K562 (cell line): ENCODE data around the gene TOX2. TPM values are rescaled to one million over a fixed set of nuclear protein-coding genes. Genes with fewer than 3 reads are reported as not detected.

Experiments used
- ATAC-seq: fragments of 200-7000 bp; cut with Tn5 transposase; 3 replicates; pipeline ENCODE4 v1.9.1; 2020; ENCODE audit warnings: moderate library complexity
- BruUV-seq: library from RNA; stranded (reverse); fragments of 400-500 nt; replicated peaks from 2 replicates; lab custom pipeline; 2021; lab: Mats Ljungman, UMichigan
- CTCF ChIA-PET: fragments of 300-600 bp; formaldehyde crosslinking; extraction: SDS; loops from one replicate; lab custom pipeline; 2021; ENCODE audit warnings: low intra/inter-chr PET ratio; lab: Yijun Ruan, JAX
- POLR2A ChIA-PET: fragments of 300-600, 350-650 bp; sonication (Branson Sonifier 250); formaldehyde crosslinking; extraction: SDS; loops from one replicate; lab custom pipeline; 2021; ENCODE audit warnings: antibody characterized with exemption, inconsistent platforms; lab: Yijun Ruan, JAX
- DNase-seq, 4 experiments: peaks; one replicate each; pipeline versions ENCODE4 v3.0.0 to v3.0.0-alpha.2; 2011 to 2018; ENCODE audit warnings: low spot score in 3 of 4, mixed read lengths in 3 of 4; ENCODE audit errors: extremely low read depth in 1 of 4
- FAIRE-seq: peaks from 2 replicates; lab custom pipeline; 2011; peaks lifted over from hg19 to GRCh38; lab: Jason Lieb, UNC
- H2AFZ ChIP-seq: 2 replicates; pipeline ENCODE4 v1.6.0; 2011; ENCODE audit warnings: low read depth, low read length, control low read depth, inconsistent platforms
- H3K27ac ChIP-seq: fragments of 200-600 bp; 3 replicates; pipeline ENCODE4 v1.8.0; 2011; ENCODE audit warnings: low read depth, mild to moderate bottlenecking, control low read depth, inconsistent platforms, low read length, moderate library complexity, mixed read lengths; ENCODE audit errors: extremely low read depth
- H3K27me3 ChIP-seq, 2 experiments: fragments of 300-600 bp in 1 of 2; 2 replicates in 1 of 2; 3 replicates in 1 of 2; pipeline versions ENCODE4 v1.6.0 to v1.8.0; 2011; ENCODE audit warnings: inconsistent platforms in 2 of 2, low read length in 2 of 2, mild to moderate bottlenecking in 1 of 2, mixed read lengths in 1 of 2, moderate library complexity in 1 of 2; ENCODE audit not compliant: control insufficient read depth in 2 of 2, insufficient read depth in 2 of 2
- H3K36me3 ChIP-seq: fragments of 300-600 bp; 3 replicates; pipeline ENCODE4 v1.8.0; 2011; ENCODE audit warnings: mild to moderate bottlenecking, low read length, inconsistent platforms; ENCODE audit not compliant: control insufficient read depth, insufficient read depth
- H3K4me1 ChIP-seq, 2 experiments: fragments of 200-600 bp in 1 of 2; replicated peaks in 1 of 2; 2 replicates in 1 of 2; 3 replicates in 1 of 2; pipeline versions ENCODE4 v1.5.1 to v1.8.0; 2011; ENCODE audit warnings: inconsistent platforms in 2 of 2, low read length in 2 of 2, mild to moderate bottlenecking in 1 of 2, mixed read lengths in 1 of 2, moderate library complexity in 1 of 2; ENCODE audit not compliant: control insufficient read depth in 2 of 2, insufficient read depth in 2 of 2
- H3K4me2 ChIP-seq: 2 replicates; pipeline ENCODE4 v1.6.1; 2011; ENCODE audit warnings: low read length, control low read depth, inconsistent platforms, mixed read lengths; ENCODE audit not compliant: insufficient read depth
- H3K4me3 ChIP-seq: fragments of 200-600 bp; sonication (generic), shearing (Covaris generic); 2 replicates; pipeline ENCODE4 v1.5.1; 2016; ENCODE audit warnings: control low read depth, inconsistent platforms
- H3K79me2 ChIP-seq: fragments of 200-600 bp; 3 replicates; pipeline ENCODE4 v1.8.0; 2011; ENCODE audit warnings: low read length, inconsistent platforms; ENCODE audit not compliant: control insufficient read depth, insufficient read depth
- H3K9ac ChIP-seq, 2 experiments: 2 replicates each; pipeline versions ENCODE4 v1.6.0 to v1.6.1; 2011; ENCODE audit warnings: low read depth in 2 of 2, low read length in 2 of 2, control low read depth in 1 of 2, inconsistent platforms in 1 of 2, mild to moderate bottlenecking in 1 of 2, mixed read lengths in 1 of 2; ENCODE audit not compliant: insufficient read depth in 1 of 2
- H3K9me1 ChIP-seq: one replicate; pipeline ENCODE4 v1.6.0; 2011; ENCODE audit warnings: inconsistent platforms, mild to moderate bottlenecking, low read length, moderate library complexity; ENCODE audit not compliant: control insufficient read depth, insufficient read depth
- H3K9me3 ChIP-seq: replicated peaks from 2 replicates; pipeline ENCODE4 v1.5.1; 2011; ENCODE audit warnings: low read depth, low read length, inconsistent platforms; ENCODE audit not compliant: control insufficient read depth, insufficient read depth
- H4K20me1 ChIP-seq: replicated peaks from 2 replicates; pipeline ENCODE4 v1.6.1; 2011; ENCODE audit warnings: low read length, inconsistent platforms, mixed read lengths; ENCODE audit not compliant: control insufficient read depth, insufficient read depth
- CEBPZ ChIP-seq: fragments of 150-350 bp; IDR thresholded peaks from 2 replicates; pipeline ENCODE4 v1.6.1; 2014; ENCODE audit warnings: low read depth, mild to moderate bottlenecking, low read length, borderline replicate concordance
- CREB3L1 ChIP-seq: fragments of 450-650 bp; IDR thresholded peaks from 2 replicates; pipeline ENCODE4 v1.6.1; 2014; ENCODE audit warnings: low read depth, mild to moderate bottlenecking, moderate library complexity, borderline replicate concordance
- FOXJ3 ChIP-seq: sonication (generic); formaldehyde crosslinking; IDR thresholded peaks from 2 replicates; pipeline ENCODE4 v1.4.0; 2020; ENCODE audit warnings: mild to moderate bottlenecking, missing genetic modification reagents
- GATAD2B ChIP-seq: fragments of 450-650 bp; IDR thresholded peaks from 2 replicates; pipeline ENCODE4 v1.6.1; 2017; ENCODE audit warnings: mild to moderate bottlenecking, borderline replicate concordance
- HNRNPL ChIP-seq: fragments of 200-400 bp; formaldehyde crosslinking; IDR thresholded peaks from 2 replicates; pipeline ENCODE4 v1.6.1; 2017; ENCODE audit warnings: low read depth, mild to moderate bottlenecking, low read length
- PCBP1 ChIP-seq: fragments of 200-400 bp; formaldehyde crosslinking; IDR thresholded peaks from 2 replicates; pipeline ENCODE4 v1.6.1; 2018; ENCODE audit warnings: mild to moderate bottlenecking, low read depth, low read length; ENCODE audit not compliant: poor library complexity, severe bottlenecking
- PHF20 ChIP-seq: fragments of 450-650 bp; IDR thresholded peaks from 2 replicates; pipeline ENCODE4 v1.6.1; 2018; ENCODE audit not compliant: partially characterized antibody
- STAT5A ChIP-seq: IDR thresholded peaks from 2 replicates; pipeline ENCODE4 v1.6.1; 2012; ENCODE audit warnings: low read length, inconsistent platforms, borderline replicate concordance
- THAP7 ChIP-seq: fragments of 250-450 bp; sonication (Bioruptor Pico); IDR thresholded peaks from 2 replicates; pipeline ENCODE4 v1.5.0; 2021
- USF2 ChIP-seq: sonication (generic); formaldehyde crosslinking; IDR thresholded peaks from 2 replicates; pipeline ENCODE4 v1.5.0; 2020; ENCODE audit warnings: missing genetic modification reagents
- ZBTB49 ChIP-seq: sonication (generic); formaldehyde crosslinking; IDR thresholded peaks from 2 replicates; pipeline ENCODE4 v1.8.0; 2022; ENCODE audit warnings: missing genetic modification reagents, mild to moderate bottlenecking, borderline replicate concordance
- ZNF584 ChIP-seq: fragments of 200-800 bp; sonication (Bioruptor generic); IDR thresholded peaks from 2 replicates; pipeline ENCODE4 v1.6.1; 2016; ENCODE audit warnings: low read depth, mild to moderate bottlenecking, missing genetic modification characterization, missing compliant biosample characterization
- WGBS: fragments of 100-300 bp; shearing (Covaris generic); methylation state at CpG from one replicate; pipeline ENCODE4 v1.1.6; 2016; ENCODE audit warnings: low coverage, mixed read lengths; ENCODE audit not compliant: insufficient coverage; ENCODE audit errors: missing lambda C conversion rate; 5-methylcytosine and 5-hydroxymethylcytosine counted together
- in situ Hi-C: fragments of 300-500 bp; cut with MboI; formaldehyde crosslinking; loops from 4 replicates; pipeline ENCODE4 v1.15.0; 2018; ENCODE audit warnings: inconsistent platforms, mixed read lengths
- intact Hi-C: fragments of 100-400 bp; cut with micrococcal nuclease; formaldehyde crosslinking; loops from 2 replicates; pipeline ENCODE4 v1.14.2; 2022
- polyA plus RNA-seq, 8 experiments: library from polyadenylated mRNA; depleted of rRNA in 4 of 8; stranded (reverse) in 5 of 8; unstranded in 3 of 8; fragments of >200 nt; fragmentation: Nextera tagmentation in 2 of 8; fragmentation: Illumina TruSeq in 1 of 8; extraction: Ambion mirVana in 2 of 8; extraction: Trizol in 1 of 8; gene quantifications; 2 replicates each; pipeline versions ENCODE4 v1.2.1 to v1.2.3, GENCODE V29; 2011 to 2014; ENCODE audit warnings: inconsistent platforms in 1 of 8, missing spikeins in 1 of 8
- total RNA-seq, 7 experiments: library from RNA; depleted of rRNA in 6 of 7; stranded (reverse); fragments of >200 nt in 6 of 7; fragmentation: Illumina TruSeq in 2 of 7; extraction: Trizol in 2 of 7; gene quantifications; 2 replicates each; pipeline versions ENCODE4 v1.2.1 to v1.2.3, GENCODE V29; 2011 to 2021; ENCODE audit warnings: low replicate concordance in 1 of 7

The TOX2 gene
- total and polyA plus RNA-seq, 9 of the 15 experiments (the other 6 are each of a cell fraction or from before 2014, with no cell fraction given): not detected

- DNase-seq (no peak), ATAC-seq (no peak), FAIRE-seq (no peak)
- Histone ChIP-seq H2AFZ (no peak overlapping the region), H3K9me3 (no peaks in the 10 kb centered on the region), H3K9ac (no peak overlapping the region), H4K20me1 (0 out of 2 replicates have a peak, but pooled peaks cover 5% of the 10 kb centered on the region), H3K27me3 (peaks cover 4 to 48% of the 10 kb centered on the region in 2 experiments; a peak in 4 of 5 replicates), H3K4me2 (no peak overlapping the region), H3K9me1 (no peaks in the 10 kb centered on the region), H3K36me3 (no peaks in the 10 kb centered on the region), H3K4me3 (no peak overlapping the region), H3K79me2 (no peaks in the 10 kb centered on the region), H3K27ac (no peak overlapping the region), H3K4me1 (peaks cover 8 to 13% of the 10 kb centered on the region in 2 experiments; a peak in 4 of 5 replicates)
- in situ Hi-C loops (no loop called here), intact Hi-C loops (no loop called here)
- ChIA-PET POLR2A (interaction anchor here (0.7 to 1.0 kb wide), 2 partner anchors 30 to 115 kb away, joined by 4 read pairs; no protein-coding TSS in a partner anchor), CTCF (no interaction called here)
- WGBS: 2% methylated on average over 6 of the region's 8 CpGs
- no TSS peak for BruUV-seq
- no peak for TF ChIP-seq HNRNPL
- no peak for TF ChIP-seq FOXJ3 (CRISPR knock-in tag)
- TF ChIP-seq CREB3L1: no peak
- TF ChIP-seq CEBPZ: no peak
- TF ChIP-seq PCBP1: no peak
- no peak for TF ChIP-seq GATAD2B
- no peak for TF ChIP-seq STAT5A
- no peak for TF ChIP-seq PHF20
- no peak for TF ChIP-seq ZNF584 (CRISPR knock-in tag)
- peak; percentile 22; the same call in 1 of the 2 replicates for TF ChIP-seq USF2 (CRISPR knock-in tag)
- no peak for TF ChIP-seq ZBTB49
- TF ChIP-seq THAP7: no peak
Observed at GRCh38 chr20:43953919-43954592, 39.4 kb downstream of the TOX2 start.
